ENCODE measurements around the gene RDM1.
A peak's percentile ranks its signal among the peaks of the same experiment; 100 is the strongest.
"Not testable (repeated sequence)": the region's sequence is repeated elsewhere in the genome, so short reads cannot be mapped to it uniquely, and the experiment has no call there.

RDM1 gene, protein sequence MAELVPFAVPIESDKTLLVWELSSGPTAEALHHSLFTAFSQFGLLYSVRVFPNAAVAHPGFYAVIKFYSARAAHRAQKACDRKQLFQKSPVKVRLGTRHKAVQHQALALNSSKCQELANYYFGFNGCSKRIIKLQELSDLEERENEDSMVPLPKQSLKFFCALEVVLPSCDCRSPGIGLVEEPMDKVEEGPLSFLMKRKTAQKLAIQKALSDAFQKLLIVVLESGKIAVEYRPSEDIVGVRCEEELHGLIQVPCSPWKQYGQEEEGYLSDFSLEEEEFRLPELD

DNA sequence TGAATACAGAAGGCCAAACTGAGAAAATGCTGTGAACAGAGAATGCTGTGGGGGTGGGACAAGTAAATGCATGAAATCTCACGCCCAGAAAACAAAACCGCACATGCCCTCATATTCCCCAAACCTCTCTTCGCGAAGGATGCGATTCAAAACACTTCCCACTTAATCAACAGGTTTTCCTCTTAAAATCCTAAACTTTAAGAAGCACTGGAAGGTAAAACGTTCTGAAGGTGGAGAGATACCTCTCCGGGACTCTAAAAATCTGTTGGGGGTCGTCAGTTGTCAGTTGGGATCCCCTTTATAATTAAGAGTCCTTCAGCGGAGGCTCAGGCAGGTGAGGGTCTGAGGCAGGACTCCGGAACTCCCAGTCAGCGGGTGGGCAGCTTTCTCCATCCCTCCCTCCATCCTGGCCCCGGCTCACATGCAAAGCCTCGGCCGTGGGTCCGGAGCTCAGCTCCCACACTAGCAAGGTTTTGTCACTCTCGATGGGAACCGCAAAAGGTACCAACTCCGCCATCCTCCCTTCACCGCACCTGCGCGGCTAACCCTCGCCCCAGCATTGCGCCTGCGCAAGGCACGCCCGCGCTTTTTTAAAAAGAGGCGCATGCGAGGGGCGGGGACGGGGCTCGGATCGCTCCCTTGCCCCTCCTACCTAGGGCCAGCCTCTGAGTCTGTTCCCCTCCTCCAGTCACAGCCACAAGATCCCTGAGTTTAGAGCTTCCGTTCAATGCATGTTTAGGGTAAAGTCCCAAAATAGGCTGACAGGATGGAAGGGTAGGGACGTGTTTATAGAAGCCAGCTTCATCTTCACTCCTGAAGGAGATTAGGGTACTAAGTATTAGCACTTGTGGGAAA lies at the start of gene RDM1:
Gene RDM1, minus strand, starts transcription at position 563 of the 855 bp plus-strand sequence. Its CDS starts 46 bp downstream, at position 517.
- DNase-seq (ENCODE audit: low read depth in 2 of 2) = peak; percentile 60 to 73

DNA sequence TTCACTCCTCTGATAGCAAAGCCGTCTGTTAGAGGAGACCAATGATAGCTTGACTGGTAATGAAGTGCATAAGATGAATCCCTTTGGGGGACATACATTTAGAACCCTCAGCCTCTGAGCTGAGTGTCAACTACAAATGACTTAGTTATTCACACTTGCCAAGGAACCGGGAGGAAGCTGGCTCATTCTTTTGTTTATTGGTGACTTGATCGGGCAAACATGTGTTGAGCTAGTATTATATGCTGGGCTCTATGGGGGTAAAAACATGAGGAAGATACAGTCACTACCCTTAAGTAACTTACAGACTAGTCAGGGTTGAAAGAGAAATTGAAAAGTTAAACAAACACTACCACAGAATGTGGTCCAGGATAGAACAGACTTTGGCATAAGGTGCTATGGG lies 47.8 kb upstream of the RDM1 start:
- no peak for DNase-seq (ENCODE audit: low read depth in 2 of 2)

DNA sequence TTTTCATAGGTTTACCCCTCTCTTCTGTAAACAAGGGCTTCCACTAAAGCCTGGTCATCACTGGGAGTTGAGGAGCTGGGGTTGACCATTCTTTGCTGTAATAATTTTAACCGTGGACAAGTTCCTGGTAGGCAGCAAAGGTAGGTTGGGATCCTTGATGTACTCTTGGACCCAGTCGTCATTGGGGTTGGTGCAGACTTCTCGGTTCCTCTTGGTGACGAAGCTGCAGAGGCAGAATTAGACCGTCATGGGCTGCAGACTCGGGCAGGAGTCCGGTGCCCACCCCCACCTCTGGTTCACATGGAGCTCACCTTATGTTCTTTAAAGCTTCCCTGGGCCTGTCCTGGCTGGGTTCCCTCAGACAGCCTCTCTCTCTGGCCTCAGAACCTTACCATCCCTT lies 46.9 kb upstream of the RDM1 start:
- no peak for DNase-seq (ENCODE audit: low read depth in 2 of 2)

DNA sequence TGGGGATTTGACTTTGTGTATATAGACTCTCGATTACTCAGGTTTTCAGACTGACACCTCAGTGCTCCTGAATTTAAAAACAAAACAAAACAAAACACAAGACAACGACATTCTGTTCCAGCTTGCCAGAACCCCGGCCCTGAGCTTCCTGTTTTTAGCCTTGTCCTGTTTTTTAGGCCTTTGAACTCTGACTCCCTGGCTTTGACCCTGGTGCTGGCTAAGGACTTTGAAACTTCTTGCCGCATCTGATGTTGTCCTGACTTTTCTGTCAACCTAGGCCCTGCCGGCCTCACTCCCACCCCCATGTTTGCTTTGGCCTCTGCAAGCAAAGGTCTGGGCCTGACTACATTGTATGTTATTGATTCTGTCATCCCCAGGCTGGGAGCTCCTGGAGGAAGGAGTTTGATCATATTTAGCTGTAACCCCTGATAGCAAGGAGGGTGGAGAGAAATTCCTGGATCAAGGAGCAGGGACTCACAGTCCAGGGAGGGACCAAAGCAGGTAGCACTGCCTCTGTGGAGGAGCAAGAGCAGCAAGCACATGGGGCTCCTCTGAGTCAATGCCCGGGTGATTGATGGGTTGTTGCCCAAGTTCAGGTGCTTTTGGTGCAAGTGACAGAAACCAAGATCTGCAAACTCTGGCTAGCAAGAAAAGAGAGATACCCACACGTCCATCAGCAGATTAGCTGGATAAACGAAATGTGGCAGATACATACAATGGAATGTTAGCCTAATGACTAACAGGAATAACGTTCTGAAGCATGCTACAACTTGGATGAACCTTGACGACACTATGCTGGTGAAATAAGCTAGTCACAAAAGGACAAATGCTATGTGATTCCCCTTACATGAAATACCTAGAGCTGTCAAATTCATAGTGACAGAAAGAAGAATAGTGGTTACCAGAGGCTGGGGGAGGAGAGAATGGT lies 43.0 kb upstream of the RDM1 start:
- DNase-seq (ENCODE audit: low read depth in 2 of 2) = no peak

DNA sequence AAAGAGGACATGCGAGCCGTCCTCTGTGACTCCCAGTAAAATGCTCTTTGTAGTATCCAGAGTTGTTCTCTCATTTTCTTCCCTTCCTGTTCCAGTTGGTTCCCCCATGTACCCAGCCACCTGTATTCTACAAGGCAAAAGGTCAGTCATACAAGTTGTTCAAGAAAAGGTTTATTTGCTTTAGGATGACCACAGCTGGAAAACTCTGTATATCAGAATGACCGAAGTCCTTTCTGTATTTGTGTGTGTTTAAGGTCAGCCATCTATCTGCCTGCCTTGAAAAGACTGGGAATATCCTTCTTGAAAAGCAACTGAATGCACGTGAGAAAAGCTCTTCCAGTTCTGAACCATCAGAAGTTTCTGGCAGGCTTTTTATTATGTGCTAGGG lies 42.4 kb upstream of the RDM1 start:
- no peak for DNase-seq (ENCODE audit: low read depth in 2 of 2)

DNA sequence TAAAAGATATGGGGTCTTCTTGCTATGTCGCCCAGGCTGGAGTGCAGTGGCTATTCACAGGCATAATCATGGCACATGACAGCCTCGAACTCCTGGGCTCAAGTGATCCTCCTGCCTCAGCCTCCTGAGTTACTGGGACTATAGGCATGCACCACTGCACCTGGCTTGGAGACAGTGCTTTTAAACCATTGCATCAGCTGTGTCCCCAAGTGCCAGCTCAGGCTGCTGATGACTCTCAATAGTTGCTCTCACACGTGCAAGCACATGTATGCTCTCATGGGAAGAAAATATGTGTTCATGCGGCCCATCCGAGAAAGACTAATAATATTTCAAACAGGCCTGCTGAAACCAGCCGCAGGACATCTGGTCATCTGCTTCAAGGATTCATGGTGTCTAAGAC lies 42.0 kb upstream of the RDM1 start:
- no peak for DNase-seq (ENCODE audit: low read depth in 2 of 2)

DNA sequence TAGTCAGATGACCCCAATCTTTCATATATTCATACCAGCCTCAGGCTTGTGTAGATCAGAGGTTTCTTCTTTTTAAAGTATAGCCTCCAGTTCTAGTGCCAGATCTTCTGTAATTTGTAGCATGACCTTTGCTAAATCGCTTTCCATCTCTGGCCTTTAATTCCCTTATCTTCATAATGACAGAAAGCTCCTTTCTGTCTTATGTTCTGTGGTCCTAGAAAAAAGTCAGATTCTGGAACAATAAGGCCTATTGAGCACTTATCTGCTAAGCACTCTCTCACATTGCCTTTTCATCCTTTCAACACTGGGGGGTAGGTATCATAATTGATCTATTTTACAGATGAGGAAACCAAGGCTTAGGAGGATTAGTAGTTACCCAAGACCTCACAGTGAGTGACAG lies 41.5 kb upstream of the RDM1 start:
- DNase-seq (ENCODE audit: low read depth in 2 of 2) = no peak

DNA sequence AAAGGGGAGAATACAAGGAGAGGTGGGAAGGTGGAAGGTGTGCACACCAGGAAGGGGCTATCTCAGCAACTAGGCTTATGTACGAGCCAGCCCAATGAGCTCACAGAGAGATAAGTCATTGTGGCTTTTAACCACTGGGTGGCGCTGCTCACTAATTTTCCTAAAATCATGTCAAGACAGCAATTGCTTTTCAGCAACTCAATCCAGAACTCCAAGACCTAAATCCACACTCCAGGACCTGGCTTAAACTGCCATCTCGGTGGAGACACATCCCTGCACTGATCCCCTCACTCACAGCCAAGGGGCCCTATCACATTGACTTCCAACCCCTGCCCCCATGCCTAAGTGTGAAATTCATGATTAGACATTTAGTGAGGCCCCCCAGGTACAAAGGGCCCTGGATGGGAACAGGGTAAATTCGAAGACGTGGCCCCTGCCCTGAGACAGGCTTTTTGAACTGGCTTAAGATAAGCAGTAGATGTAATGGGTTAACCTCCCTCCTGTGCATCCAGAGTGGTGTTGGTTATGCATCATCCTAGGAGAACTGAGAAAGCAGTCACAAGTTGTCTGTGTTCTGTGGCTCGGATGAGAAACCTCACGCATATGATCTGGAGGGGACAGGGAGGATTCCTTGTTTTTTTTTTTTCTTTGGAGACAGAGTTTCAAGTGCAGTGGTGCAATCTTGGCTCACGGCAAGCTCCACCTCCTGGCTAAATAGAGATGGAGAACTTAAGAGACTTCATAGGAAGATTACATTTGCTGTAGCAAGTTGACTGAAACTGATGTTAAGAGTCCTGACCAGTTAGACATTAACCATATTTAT lies 39.2 kb upstream of the RDM1 start:
- DNase-seq (ENCODE audit: low read depth in 2 of 2) = peak; percentile 43 to 55

DNA sequence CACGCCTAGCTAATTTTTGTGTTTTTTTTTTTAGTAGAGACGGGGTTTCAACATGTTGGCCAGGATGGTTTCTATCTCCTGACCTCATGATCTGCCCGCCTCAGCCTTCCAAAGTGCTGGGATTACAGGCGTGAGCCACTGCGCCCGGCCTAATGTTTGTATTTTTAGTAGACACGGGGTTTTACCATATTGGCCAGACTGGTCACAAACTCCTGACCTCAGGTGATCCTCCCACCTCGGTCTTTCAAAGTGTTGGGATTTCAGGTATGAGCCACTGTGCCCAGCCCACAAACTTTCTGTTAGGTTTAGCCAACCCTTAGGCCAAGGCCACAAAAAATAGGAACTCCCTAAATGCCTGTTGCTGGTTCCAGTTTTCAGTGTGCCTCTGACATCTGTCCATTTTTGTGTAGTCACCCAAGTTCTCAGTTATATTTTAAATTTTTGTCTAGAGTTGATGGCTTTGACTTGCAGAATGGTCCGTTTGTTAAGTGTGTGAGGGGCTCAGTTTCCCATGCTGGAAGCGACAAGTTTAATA lies 38.0 kb upstream of the RDM1 start:
- no peak for DNase-seq (ENCODE audit: low read depth in 2 of 2)

DNA sequence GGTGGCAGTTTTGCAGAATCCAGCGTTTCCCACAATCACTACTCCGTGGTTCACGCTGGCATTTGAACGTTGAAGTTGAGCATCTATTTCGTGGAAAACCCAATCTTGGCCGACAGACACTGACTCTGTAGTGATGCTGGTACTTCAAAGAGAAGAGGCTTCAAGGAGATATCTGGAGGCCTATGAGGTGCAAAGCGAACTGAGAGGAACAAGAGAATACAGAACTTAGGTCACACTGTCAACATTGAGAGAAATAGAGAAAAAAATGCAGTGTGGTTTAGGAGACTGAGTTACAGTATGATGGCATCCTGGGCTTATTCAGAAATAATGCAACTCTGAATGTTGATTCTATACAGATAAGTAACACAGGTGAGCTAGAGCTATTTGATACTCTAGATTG lies 34.7 kb upstream of the RDM1 start:
- no peak for DNase-seq (ENCODE audit: low read depth in 2 of 2)

DNA sequence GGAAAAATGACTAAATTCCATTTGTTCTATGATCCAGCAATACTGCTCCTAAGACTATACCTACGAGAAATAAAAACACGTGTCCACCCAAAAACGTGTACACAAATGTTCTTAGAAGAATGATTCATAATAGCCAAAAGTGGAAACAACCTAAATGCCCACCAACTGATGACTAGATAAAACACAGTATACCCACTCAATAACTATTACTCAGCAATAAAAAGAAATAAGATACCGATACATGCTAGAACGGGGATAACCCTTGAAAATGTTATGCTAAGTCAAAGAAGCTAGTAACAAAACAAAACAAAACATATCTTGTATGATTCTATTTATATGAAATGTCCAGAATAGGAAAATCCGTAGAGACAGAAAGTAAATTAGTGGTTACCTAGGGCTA lies 33.1 kb upstream of the RDM1 start:
- DNase-seq (ENCODE audit: low read depth in 2 of 2) = no peak

DNA sequence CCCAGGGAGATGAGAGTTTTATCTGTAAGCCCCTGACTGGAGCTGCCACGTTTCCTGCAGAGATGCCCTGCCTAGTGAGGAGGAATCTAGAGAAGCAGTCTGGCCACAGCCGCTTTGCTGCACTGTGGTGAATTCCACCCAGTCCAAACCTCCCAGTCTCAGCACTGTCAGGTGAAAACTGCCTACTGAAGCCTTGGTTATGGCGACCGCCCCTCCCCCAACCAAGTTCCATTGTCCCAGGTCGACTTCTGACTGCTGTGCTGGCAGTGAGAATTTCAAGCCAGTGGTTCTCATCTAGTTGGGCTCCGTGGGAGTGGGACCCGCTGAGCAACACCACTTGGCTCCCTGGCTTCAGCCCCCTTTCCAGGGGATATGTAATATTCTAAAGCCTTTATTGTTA lies 23.1 kb upstream of the RDM1 start:
- DNase-seq (ENCODE audit: low read depth in 2 of 2) = no peak

DNA sequence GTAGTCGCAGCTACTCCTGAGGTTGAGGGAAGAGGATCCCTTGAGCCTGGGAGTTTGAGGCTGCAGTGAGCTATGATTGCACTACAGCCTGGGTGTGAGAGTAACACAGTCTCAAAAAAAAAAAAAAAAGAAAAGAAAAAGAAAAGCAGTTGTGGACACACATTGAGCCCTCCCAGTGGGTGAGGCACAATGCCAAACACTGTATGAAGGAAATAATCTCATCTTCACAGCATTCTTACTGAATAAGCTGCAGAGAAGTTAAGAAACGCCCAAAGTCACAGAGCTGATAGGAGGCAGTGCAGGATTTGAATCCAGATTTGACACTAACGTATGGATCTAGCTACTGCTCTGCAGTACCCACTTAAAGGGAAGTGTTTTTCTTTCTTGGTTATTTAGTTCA lies 18.8 kb upstream of the RDM1 start:
- no peak for DNase-seq (ENCODE audit: low read depth in 2 of 2)

DNA sequence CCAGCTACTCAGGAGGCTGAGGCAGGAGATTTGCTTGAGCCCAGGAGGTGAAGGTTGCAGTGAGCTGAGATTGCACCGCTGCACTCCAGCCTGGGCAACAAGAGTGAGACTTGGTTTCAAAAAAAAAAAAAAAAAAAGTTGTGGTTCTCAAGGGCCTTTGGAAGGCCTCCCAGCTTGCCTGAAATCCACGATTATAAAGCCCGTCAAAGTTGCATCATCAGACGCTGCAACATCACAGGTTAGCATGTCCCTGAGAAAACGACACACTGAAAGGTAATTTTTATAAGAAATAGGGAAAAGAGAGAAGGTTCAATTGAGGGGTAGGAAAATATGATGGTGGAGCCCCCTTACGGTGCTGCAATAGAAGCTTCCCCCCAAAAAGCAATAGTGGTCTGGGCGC lies 17.5 kb upstream of the RDM1 start:
- DNase-seq (ENCODE audit: low read depth in 2 of 2) = no peak

DNA sequence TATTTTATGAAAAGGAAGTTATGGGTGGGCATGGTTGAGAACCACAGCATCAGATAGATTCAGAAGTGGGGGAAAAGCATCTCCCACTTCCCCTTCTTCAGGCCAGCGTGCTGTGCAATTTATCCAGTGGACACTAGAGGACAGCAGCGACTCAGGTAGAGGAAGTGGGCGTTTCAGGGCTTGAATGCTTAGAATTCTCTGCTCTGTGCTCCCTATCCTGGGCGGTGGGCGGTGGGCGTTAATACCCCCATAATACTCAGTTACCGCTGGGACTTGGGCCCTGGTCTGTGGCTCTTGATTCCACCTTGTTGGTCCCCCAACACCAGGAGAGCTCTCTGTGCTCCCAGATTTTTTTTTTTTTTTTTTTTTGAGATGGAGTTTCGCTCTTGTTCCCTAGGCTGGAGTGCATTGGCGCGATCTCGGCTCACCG lies 16.6 kb upstream of the RDM1 start:
- peak; percentile 15 to 30 for DNase-seq (ENCODE audit: low read depth in 2 of 2)

DNA sequence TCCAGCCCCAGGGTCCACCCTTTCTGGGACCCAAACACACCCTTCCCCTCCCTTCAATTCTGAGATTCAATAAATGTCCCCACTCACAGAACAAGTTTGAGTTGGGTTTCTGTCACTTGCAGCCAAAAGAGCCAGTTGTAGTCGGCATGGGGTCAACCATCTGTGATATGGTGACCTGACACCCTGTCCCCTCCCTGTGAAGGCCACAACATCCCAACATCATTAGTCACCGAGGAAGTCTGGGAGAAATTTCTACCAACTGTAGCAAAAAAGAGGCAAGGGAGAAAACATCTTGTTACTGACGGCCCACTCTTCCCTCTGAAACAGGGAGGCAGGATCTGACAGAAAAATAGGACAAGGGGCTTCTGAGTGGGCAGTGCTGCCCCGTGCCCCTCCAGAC lies 13.6 kb upstream of the RDM1 start:
- DNase-seq (ENCODE audit: low read depth in 2 of 2) = no peak

DNA sequence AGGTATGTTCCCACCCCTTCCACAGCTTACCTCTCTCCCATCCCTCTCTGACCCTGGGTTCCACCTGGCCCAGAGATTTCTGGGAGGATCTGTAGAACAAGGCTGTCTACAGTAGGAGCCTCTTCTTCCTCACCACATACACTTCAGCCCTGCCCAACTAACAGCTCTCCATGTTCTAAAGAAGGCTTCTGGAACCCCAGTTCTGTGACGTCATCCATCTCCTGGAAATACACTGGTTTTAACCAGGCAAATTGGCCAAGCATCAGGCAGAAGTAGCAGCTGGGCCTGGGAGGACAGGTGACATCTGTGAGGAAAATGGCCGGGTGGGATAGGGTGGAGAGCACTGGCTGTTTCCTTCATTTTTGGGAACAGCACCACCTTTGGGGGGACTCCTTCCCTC lies 13.0 kb upstream of the RDM1 start, which contains the start of gene LYZL6:
Gene LYZL6, minus strand, starts transcription at position 177 of the 400 bp plus-strand sequence. CDS start 4,357 bp downstream, outside the sequence.
- DNase-seq (ENCODE audit: low read depth in 2 of 2) = no peak

DNA sequence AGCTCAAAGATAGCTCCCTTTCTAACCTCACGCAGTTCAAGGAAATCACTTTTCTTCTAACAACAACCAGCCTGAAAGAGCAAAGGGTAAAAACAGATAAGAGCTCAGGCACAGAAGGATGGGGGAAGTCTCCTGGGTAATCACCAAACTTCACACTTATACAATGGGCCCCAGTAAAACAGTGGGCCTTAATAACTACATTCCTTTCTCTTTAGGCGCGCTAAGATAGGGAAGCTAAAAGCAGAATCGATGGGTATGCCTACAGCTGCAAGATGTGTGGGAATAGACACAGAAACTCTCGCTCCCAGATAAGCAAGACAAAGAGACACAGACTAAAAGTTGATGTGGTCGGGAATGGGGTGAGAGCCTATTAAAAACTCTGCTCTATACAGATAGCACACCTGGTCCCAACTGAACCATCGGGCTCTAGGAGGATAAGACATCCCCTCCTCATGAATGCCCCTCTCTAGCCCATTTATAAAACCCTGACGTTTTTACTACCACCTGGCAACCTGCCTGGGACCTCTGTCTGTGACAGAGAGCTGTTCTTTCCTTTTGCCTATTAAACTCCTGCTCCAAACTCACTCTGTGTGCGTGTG lies 12.1 kb upstream of the RDM1 start:
- no peak for DNase-seq (ENCODE audit: low read depth in 2 of 2)

DNA sequence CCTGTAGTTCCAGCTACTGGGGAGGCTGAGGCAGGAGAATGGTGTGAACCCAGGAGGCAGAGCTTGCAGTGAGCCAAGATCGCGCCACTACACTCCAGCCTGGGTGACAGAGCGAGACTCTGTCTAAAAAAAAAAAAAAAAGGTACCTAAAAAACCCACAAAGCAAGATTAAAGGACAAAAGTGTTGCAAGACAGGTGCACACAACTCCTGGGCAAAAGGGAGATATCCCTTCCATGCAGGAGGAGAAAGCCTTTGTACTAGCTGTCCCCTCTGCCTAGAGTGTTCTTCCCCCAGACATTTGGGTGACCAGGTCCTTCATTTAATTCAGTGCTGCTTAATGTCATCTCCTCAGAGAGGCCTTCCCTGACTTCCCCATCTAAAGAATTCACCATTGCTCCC lies 7.9 kb upstream of the RDM1 start:
- DNase-seq (ENCODE audit: low read depth in 2 of 2) = not testable (repeated sequence)

DNA sequence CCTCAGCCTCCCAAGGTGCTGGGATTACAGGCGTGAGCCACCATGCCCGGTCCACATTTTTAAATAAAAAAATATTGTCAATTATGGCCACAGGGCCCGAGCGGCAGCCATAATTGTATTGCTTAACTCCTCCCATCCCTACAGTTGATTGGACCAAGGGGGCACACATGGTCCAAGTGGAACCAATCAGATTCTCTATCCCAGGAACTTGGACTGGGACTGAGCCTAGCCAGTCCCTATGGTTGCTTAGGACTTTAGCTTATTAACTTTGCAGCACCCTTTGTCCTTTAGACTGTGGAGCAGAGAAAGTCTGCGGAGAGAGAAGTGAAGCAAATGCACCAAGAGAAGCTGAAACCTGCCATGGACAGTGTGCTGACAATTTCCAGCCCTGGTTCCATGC lies 5.5 kb upstream of the RDM1 start:
- no peak for DNase-seq (ENCODE audit: low read depth in 2 of 2)
